Sigmoid colon (tissue), 4 donors: Measurements from ENCODE around the gene CD248.

Experiments
- CTCF ChIP-seq, 4 experiments: fragments of 450-650 bp in 3 of 4; fragments of 200-600 bp in 1 of 4; IDR thresholded peaks; one replicate each; pipeline ENCODE4 v1.5.1; 2016 to 2019; ENCODE audit warnings: antibody characterized with exemption in 4 of 4, mild to moderate bottlenecking in 3 of 4, moderate library complexity in 2 of 4
- EP300 ChIP-seq, 4 donors: sonication (generic); formaldehyde crosslinking; IDR thresholded peaks; one replicate each; pipeline ENCODE4 v1.6.1; 2017; ENCODE audit warnings: antibody characterized with exemption in 4 of 4
- POLR2A ChIP-seq, 2 donors: fragments of 450-650 bp; IDR thresholded peaks; one replicate each; pipeline ENCODE4 v1.6.1; 2016; ENCODE audit warnings: antibody characterized with exemption in 2 of 2, mild to moderate bottlenecking in 2 of 2, moderate library complexity in 2 of 2
- POLR2AphosphoS5 ChIP-seq, 4 donors: sonication (generic); formaldehyde crosslinking; IDR thresholded peaks; one replicate each; pipeline ENCODE4 v1.6.1; 2017; ENCODE audit warnings: antibody characterized with exemption in 4 of 4

- no peak for TF ChIP-seq POLR2AphosphoS5 (IDR thresholded peaks at IDR 0.05)
- TF ChIP-seq CTCF (IDR thresholded peaks at IDR 0.05): no peak
- no peak for TF ChIP-seq POLR2A (IDR thresholded peaks at IDR 0.05)
- TF ChIP-seq EP300 (IDR thresholded peaks at IDR 0.05): no peak
Measured at GRCh38 chr11:66343176-66343575, 26.3 kb upstream of the CD248 start.
